A549 (cell line): ENCODE measurements around the gene ERCC5.

ENCODE experiments used
- TF ChIP-seq, protein P1 (sequence below): fragments of 250-450 bp; sonication (Bioruptor Pico); IDR thresholded peaks from 2 replicates; pipeline ENCODE4 v1.5.0; 2021; ENCODE audit warnings: mild to moderate bottlenecking, moderate library complexity, borderline replicate concordance
- TF ChIP-seq, protein P2 (sequence below): fragments of >200 bp; sonication (Bioruptor Twin); formaldehyde crosslinking; IDR thresholded peaks from 3 replicates; pipeline ENCODE4 v1.5.1; 2016

DNA sequence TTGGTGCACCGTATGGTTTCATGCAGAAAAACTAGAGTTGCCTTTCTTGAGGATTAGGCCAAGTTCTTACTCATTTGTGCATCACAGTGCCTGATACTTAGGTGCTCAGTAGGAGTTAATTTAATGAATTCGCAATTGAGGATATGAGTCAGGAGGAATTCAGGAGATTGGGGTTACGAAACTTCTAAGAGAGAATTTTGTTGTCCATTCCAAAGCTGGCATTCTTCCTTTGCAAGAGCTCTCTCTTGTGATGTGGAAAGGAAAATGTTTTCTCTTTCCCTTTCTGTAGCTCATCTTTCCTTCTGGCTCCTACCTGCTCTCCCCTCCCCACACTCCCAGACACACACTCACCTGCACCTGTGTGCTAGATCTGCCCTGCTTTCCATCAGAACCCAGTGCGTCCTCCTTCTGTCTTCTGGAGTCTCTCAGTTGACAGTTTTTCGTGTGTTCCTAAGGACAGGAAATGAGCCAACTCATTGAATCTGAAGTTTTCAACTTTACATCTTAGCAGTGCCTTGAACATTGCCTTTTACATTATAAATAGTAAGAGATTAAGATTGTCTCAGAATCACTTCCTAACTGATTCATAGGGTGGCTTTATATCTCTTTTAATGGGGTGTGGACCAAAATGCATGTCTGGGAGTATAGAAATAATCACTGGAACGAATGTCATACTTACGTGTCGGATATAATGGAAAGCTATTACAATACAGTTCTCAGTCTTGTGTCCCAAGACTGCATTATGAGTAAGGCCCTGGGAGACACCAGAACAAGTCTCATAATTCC lies 19.7 kb upstream of the ERCC5 start:
- TF ChIP-seq, protein P1, sequence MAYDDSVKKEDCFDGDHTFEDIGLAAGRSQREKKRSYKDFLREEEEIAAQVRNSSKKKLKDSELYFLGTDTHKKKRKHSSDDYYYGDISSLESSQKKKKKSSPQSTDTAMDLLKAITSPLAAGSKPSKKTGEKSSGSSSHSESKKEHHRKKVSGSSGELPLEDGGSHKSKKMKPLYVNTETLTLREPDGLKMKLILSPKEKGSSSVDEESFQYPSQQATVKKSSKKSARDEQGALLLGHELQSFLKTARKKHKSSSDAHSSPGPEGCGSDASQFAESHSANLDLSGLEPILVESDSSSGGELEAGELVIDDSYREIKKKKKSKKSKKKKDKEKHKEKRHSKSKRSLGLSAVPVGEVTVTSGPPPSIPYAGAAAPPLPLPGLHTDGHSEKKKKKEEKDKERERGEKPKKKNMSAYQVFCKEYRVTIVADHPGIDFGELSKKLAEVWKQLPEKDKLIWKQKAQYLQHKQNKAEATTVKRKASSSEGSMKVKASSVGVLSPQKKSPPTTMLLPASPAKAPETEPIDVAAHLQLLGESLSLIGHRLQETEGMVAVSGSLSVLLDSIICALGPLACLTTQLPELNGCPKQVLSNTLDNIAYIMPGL (CRISPR knock-in tag), result no peak
- TF ChIP-seq, protein P2, sequence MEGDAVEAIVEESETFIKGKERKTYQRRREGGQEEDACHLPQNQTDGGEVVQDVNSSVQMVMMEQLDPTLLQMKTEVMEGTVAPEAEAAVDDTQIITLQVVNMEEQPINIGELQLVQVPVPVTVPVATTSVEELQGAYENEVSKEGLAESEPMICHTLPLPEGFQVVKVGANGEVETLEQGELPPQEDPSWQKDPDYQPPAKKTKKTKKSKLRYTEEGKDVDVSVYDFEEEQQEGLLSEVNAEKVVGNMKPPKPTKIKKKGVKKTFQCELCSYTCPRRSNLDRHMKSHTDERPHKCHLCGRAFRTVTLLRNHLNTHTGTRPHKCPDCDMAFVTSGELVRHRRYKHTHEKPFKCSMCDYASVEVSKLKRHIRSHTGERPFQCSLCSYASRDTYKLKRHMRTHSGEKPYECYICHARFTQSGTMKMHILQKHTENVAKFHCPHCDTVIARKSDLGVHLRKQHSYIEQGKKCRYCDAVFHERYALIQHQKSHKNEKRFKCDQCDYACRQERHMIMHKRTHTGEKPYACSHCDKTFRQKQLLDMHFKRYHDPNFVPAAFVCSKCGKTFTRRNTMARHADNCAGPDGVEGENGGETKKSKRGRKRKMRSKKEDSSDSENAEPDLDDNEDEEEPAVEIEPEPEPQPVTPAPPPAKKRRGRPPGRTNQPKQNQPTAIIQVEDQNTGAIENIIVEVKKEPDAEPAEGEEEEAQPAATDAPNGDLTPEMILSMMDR, result no peak
